PC-3 (cell line): Measurements from ENCODE around the gene ALCAM. TPM values are rescaled to one million over a fixed set of nuclear protein-coding genes. Genes with fewer than 3 reads are reported as not detected.

Source experiments
- ATAC-seq: fragments of 200-7000 bp; cut with Tn5 transposase; 2 replicates; pipeline ENCODE4 v1.9.1; 2020; ENCODE audit warnings: mild to moderate bottlenecking, moderate library complexity
- BruUV-seq: library from RNA; stranded (reverse); fragments of 400-500 nt; replicated peaks from 2 replicates; lab custom pipeline; 2021; lab: Mats Ljungman, UMichigan
- CTCF ChIA-PET: fragments of 300-600 bp; sonication (Branson Sonifier 250); formaldehyde crosslinking; loops from one replicate; lab custom pipeline; 2022; ENCODE audit warnings: antibody characterized with exemption; lab: Charles Lee
- POLR2A ChIA-PET: fragments of 300-600 bp; sonication (Branson Sonifier 250); formaldehyde crosslinking; loops from one replicate; lab custom pipeline; 2022; ENCODE audit warnings: antibody characterized with exemption; ENCODE audit not compliant: unreplicated experiment; lab: Charles Lee
- DNase-seq: peaks from one replicate; pipeline ENCODE4 v3.0.0-alpha.2; 2015
- H2AFZ ChIP-seq: fragments of 300-600 bp; sonication (generic); 2 replicates; pipeline ENCODE4 v1.6.0; 2016; ENCODE audit warnings: antibody characterized with exemption, low read length
- H3F3A ChIP-seq: fragments of 300-600 bp; sonication (generic); one replicate; pipeline ENCODE4 v1.6.0; 2017; ENCODE audit warnings: antibody characterized with exemption, low read length, control low read depth, mild to moderate bottlenecking; ENCODE audit not compliant: unreplicated experiment
- H3K27ac ChIP-seq: fragments of 300-600 bp; sonication (generic); 2 replicates; pipeline ENCODE4 v1.5.1; 2016; ENCODE audit warnings: mild to moderate bottlenecking, low read length
- H3K27me3 ChIP-seq: fragments of 300-600 bp; sonication (generic); 2 replicates; pipeline ENCODE4 v1.6.1; 2016; ENCODE audit warnings: low read length, mixed read lengths
- H3K36me3 ChIP-seq: fragments of 300-600 bp; sonication (generic); 2 replicates; pipeline ENCODE4 v1.6.1; 2016; ENCODE audit warnings: low read depth, mixed run types, low read length, mixed read lengths
- H3K4me1 ChIP-seq: fragments of 300-600 bp; sonication (generic); 2 replicates; pipeline ENCODE4 v1.5.1; 2016; ENCODE audit warnings: low read length; ENCODE audit not compliant: insufficient read depth
- H3K4me2 ChIP-seq: fragments of 300-600 bp; sonication (generic); 2 replicates; pipeline ENCODE4 v1.6.0; 2016; ENCODE audit warnings: low read length
- H3K4me3 ChIP-seq: fragments of 300-600 bp; sonication (generic); 2 replicates; pipeline ENCODE4 v1.5.1; 2016; ENCODE audit warnings: mild to moderate bottlenecking, low read length, mixed read lengths
- H3K79me2 ChIP-seq: fragments of 300-600 bp; sonication (generic); 2 replicates; pipeline ENCODE4 v1.6.1; 2017; ENCODE audit warnings: low read length, mixed read lengths
- H3K9ac ChIP-seq: fragments of 300-600 bp; sonication (generic); 2 replicates; pipeline ENCODE4 v1.6.0; 2016; ENCODE audit warnings: mild to moderate bottlenecking, low read length
- H3K9me2 ChIP-seq: fragments of 300-600 bp; sonication (generic); replicated peaks from 2 replicates; pipeline ENCODE4 v1.6.1; 2016; ENCODE audit warnings: mixed run types, low read length, mixed read lengths
- H3K9me3 ChIP-seq: fragments of 300-600 bp; sonication (generic); 2 replicates; pipeline ENCODE4 v1.6.1; 2016; ENCODE audit warnings: low read length, mixed read lengths
- H4K20me1 ChIP-seq: fragments of 300-600 bp; sonication (generic); 2 replicates; pipeline ENCODE4 v1.6.1; 2016; ENCODE audit warnings: low read length, mixed read lengths
- CTCF ChIP-seq: fragments of 300-600 bp; sonication (generic); conservative IDR thresholded peaks from 2 replicates; pipeline ENCODE4 v1.5.1; 2017; ENCODE audit warnings: antibody characterized with exemption, low read depth, mild to moderate bottlenecking, low read length
- EZH2 ChIP-seq: fragments of 300-600 bp; sonication (generic); IDR thresholded peaks from one replicate; pipeline ENCODE4 v1.6.1; 2017; ENCODE audit warnings: antibody characterized with exemption, mild to moderate bottlenecking, low read length; ENCODE audit not compliant: unreplicated experiment
- EZH2phosphoT487 ChIP-seq: fragments of 300-600 bp; sonication (generic); IDR thresholded peaks from 2 replicates; pipeline ENCODE4 v1.6.1; 2018; ENCODE audit warnings: mild to moderate bottlenecking, antibody characterized with exemption, low read length, borderline replicate concordance
- intact Hi-C: fragments of 100-400 bp; cut with micrococcal nuclease; formaldehyde crosslinking; loops from 2 replicates; pipeline ENCODE4 v1.9.0; 2023
- total RNA-seq: library from RNA; depleted of rRNA; stranded (reverse); fragments of >200 nt; gene quantifications from 2 replicates; pipeline ENCODE4 v1.2.3, GENCODE V29; 2014

ALCAM gene
- total RNA-seq, 1 experiment from 2014 or later = 169 TPM

GRCh38 chr3:105399062-105399461, 32.4 kb downstream of the ALCAM start:
- Histone ChIP-seq H3K9me3 (no peaks in the 10 kb centered on the region), H3K9ac (no peak overlapping the region), H3F3A (peaks cover 12% of the 10 kb centered on the region), H2AFZ (no peak overlapping the region), H3K4me1 (peaks cover 65% of the 10 kb centered on the region), H3K27ac (0 out of 2 replicates have a peak overlapping the region, but pooled peaks have one; percentile 5), H3K27me3 (no peaks in the 10 kb centered on the region), H3K9me2 (no peaks in the 10 kb centered on the region), H3K36me3 (peaks cover 12% of the 10 kb centered on the region), H3K79me2 (peaks cover 86% of the 10 kb centered on the region), H4K20me1 (no peaks in the 10 kb centered on the region; the same call in 1 of the 2 replicates), H3K4me2 (peak overlapping the region; percentile 39), H3K4me3 (no peak overlapping the region)
- BruUV-seq = no TSS peak
- POLR2A ChIA-PET = no interaction called here
- TF ChIP-seq CTCF = no peak
- intact Hi-C loops = no loop called here
- DNase-seq (no peak), ATAC-seq (no peak)
- CTCF ChIA-PET = no interaction called here

GRCh38 chr3:105399611-105400010, 32.9 kb downstream of the ALCAM start:
- Histone ChIP-seq H3K4me1 (peaks cover 59% of the 10 kb centered on the region), H3K36me3 (peaks cover 12% of the 10 kb centered on the region)

GRCh38 chr3:105401254-105401653, 34.5 kb downstream of the ALCAM start:
- H4K20me1 ChIP-seq = no peaks in the 10 kb centered on the region; the same call in 1 of the 2 replicates
- H3K36me3 ChIP-seq = peaks cover 12% of the 10 kb centered on the region
- H3K79me2 ChIP-seq = peaks cover 79% of the 10 kb centered on the region
- no peaks in the 10 kb centered on the region for H3K27me3 ChIP-seq
- no peaks in the 10 kb centered on the region for H3K9me3 ChIP-seq
- peak overlapping the region; percentile 96 for H3K27ac ChIP-seq
- H2AFZ ChIP-seq = no peak overlapping the region
- H3F3A ChIP-seq = peaks cover 12% of the 10 kb centered on the region
- H3K4me3 ChIP-seq = peak overlapping the region; percentile 56
- intact Hi-C loops = no loop called here
- POLR2A ChIA-PET = interaction anchor here (0.6 to 0.9 kb wide), 2 partner anchors 22 to 33 kb away, joined by 6 to 19 read pairs; no protein-coding TSS in a partner anchor
- CTCF ChIA-PET = interaction anchor here (0.7 kb wide), 1 partner anchor 99 kb away, joined by 4 read pairs; no protein-coding TSS in a partner anchor
- no peak for DNase-seq
- no peak for ATAC-seq
- TF ChIP-seq EZH2phosphoT487 (no peak), CTCF (no peak), EZH2 (no peak)
- peaks cover 56% of the 10 kb centered on the region for H3K4me1 ChIP-seq
- no TSS peak for BruUV-seq
- H3K9ac ChIP-seq = peak overlapping the region; percentile 78
- H3K4me2 ChIP-seq = peak overlapping the region; percentile 80
- no peaks in the 10 kb centered on the region for H3K9me2 ChIP-seq

More at GRCh38 chr3:105399611-105400010, 32.9 kb downstream of the ALCAM start:
- no TSS peak for BruUV-seq
- Histone ChIP-seq H3K9me3 (no peaks in the 10 kb centered on the region), H2AFZ (no peak overlapping the region), H3K4me2 (peak overlapping the region; percentile 12; the same call in 1 of the 2 replicates), H4K20me1 (no peaks in the 10 kb centered on the region; the same call in 1 of the 2 replicates), H3K79me2 (peaks cover 85% of the 10 kb centered on the region), H3F3A (peaks cover 12% of the 10 kb centered on the region), H3K27me3 (no peaks in the 10 kb centered on the region), H3K9me2 (no peaks in the 10 kb centered on the region), H3K9ac (no peak overlapping the region), H3K27ac (peak overlapping the region; percentile 8; the same call in 1 of the 2 replicates), H3K4me3 (no peak overlapping the region)
- DNase-seq = no peak
- no peak for TF ChIP-seq EZH2phosphoT487
- TF ChIP-seq EZH2 = no peak
- no peak for TF ChIP-seq CTCF
- POLR2A ChIA-PET = no interaction called here
- intact Hi-C loops = no loop called here
- CTCF ChIA-PET = no interaction called here
- ATAC-seq = no peak
